ENCODE results near the gene EPHX1. TPM values are rescaled to one million over a fixed set of nuclear protein-coding genes. Genes with fewer than 3 reads are reported as not detected.
"Not testable (repeated sequence)": the region's sequence is repeated elsewhere in the genome, so short reads cannot be mapped to it uniquely, and the experiment has no call there.

The EPHX1 gene
- total RNA-seq, 1 donor = 39.4 TPM

DNA sequence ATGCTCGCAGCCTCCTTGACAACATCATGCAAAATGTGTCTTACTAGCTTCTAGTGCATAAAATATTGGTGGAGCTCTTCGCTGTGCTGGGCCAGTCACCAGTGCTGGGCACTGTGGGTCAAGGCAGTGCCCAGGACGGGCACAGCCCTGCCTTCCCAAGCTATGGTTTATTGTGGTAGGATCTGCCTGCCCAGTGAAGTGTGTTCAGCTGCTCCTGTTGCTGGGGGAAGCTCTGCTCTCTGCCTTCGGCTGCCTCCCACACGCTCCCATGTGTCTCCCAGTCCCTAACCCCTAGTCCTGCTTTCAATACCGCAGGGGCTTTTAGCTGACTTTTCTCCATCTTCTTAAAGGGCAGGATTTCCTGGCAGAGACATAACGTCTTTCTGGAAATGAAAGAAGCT, 15.7 kb downstream of the EPHX1 start:
- no peak overlapping the region for H3K4me3 ChIP-seq (ENCODE audit: low read depth, low read length)
- TF ChIP-seq, protein P1, sequence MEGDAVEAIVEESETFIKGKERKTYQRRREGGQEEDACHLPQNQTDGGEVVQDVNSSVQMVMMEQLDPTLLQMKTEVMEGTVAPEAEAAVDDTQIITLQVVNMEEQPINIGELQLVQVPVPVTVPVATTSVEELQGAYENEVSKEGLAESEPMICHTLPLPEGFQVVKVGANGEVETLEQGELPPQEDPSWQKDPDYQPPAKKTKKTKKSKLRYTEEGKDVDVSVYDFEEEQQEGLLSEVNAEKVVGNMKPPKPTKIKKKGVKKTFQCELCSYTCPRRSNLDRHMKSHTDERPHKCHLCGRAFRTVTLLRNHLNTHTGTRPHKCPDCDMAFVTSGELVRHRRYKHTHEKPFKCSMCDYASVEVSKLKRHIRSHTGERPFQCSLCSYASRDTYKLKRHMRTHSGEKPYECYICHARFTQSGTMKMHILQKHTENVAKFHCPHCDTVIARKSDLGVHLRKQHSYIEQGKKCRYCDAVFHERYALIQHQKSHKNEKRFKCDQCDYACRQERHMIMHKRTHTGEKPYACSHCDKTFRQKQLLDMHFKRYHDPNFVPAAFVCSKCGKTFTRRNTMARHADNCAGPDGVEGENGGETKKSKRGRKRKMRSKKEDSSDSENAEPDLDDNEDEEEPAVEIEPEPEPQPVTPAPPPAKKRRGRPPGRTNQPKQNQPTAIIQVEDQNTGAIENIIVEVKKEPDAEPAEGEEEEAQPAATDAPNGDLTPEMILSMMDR (IDR thresholded peaks at IDR 0.05; ENCODE audit: insufficient read depth, low read length) = no peak
- no peak for DNase-seq (ENCODE audit: low read depth)

DNA sequence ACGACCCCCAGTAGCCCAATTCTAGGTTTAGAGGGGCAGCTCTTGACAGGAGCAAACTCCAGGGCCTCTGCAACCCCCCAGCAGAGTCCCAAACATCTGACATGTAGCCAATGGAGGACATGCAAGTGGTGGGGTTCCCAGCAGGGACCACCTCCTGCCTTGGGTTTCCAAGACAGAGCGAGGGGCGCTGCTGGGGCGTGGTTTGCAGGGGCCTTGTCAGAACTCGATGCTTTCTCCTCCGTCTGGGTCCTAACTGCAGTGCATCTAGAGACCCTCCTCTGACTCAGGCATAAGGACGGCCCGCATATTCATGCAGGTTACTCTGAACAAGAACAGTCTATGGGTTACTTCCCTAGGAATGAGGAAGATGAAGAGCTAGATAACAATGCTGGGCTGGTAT, 17.2 kb downstream of the EPHX1 start:
- H3K4me3 ChIP-seq (ENCODE audit: low read depth, low read length) = no peak overlapping the region
- no peak for DNase-seq (ENCODE audit: low read depth)
- TF ChIP-seq, protein P1 (IDR thresholded peaks at IDR 0.05; ENCODE audit: insufficient read depth, low read length) = no peak

DNA sequence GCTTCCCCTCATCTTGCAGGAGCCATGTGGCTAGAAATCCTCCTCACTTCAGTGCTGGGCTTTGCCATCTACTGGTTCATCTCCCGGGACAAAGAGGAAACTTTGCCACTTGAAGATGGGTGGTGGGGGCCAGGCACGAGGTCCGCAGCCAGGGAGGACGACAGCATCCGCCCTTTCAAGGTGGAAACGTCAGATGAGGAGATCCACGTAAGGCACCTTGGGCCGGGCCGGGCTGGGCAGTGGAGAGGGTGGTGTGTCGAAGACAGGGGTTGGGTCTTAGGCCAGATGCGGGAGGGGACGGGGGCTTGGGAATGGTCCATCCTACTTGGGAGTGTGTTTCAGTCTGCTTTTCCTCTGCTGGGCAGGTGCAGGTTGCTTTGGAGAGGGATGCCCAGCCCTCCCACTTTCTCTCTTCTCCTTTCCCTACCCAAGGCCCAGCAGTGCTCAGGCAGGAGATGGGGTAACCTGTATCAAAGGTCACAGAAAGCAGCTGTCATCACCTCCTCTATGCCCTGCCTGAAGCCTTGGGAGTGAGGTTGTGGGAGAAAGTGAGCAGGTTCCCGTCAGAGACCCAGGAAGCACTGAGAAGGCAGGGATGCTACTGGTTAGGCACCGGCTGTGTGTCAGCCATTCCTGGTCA, 18.9 kb downstream of the EPHX1 start:
- no peak for DNase-seq (ENCODE audit: low read depth)
- TF ChIP-seq, protein P1 (IDR thresholded peaks at IDR 0.05; ENCODE audit: insufficient read depth, low read length) = no peak
- H3K4me3 ChIP-seq (ENCODE audit: low read depth, low read length) = no peak overlapping the region

DNA sequence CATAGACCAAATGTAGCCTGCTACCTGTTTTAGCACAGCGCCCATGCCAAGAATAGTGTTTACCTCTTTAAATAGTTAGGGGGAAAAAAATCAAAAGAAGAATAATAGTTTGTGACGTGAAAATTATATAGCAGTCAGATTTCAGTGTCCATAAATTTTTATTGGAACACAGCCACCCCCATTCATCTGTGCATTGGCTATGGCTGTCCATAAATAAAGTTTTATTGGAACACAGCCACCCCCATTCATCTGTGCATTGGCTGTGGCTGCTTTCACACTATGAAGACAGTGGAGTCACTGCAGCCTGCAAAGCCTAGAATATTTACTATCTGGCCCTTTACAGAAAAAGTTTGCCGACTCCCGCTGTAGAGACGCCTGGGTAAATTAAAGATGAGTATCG, 20.9 kb downstream of the EPHX1 start:
- TF ChIP-seq, protein P1 (IDR thresholded peaks at IDR 0.05; ENCODE audit: insufficient read depth, low read length) = no peak
- H3K4me3 ChIP-seq (ENCODE audit: low read depth, low read length) = no peak overlapping the region
- DNase-seq (ENCODE audit: low read depth) = no peak

DNA sequence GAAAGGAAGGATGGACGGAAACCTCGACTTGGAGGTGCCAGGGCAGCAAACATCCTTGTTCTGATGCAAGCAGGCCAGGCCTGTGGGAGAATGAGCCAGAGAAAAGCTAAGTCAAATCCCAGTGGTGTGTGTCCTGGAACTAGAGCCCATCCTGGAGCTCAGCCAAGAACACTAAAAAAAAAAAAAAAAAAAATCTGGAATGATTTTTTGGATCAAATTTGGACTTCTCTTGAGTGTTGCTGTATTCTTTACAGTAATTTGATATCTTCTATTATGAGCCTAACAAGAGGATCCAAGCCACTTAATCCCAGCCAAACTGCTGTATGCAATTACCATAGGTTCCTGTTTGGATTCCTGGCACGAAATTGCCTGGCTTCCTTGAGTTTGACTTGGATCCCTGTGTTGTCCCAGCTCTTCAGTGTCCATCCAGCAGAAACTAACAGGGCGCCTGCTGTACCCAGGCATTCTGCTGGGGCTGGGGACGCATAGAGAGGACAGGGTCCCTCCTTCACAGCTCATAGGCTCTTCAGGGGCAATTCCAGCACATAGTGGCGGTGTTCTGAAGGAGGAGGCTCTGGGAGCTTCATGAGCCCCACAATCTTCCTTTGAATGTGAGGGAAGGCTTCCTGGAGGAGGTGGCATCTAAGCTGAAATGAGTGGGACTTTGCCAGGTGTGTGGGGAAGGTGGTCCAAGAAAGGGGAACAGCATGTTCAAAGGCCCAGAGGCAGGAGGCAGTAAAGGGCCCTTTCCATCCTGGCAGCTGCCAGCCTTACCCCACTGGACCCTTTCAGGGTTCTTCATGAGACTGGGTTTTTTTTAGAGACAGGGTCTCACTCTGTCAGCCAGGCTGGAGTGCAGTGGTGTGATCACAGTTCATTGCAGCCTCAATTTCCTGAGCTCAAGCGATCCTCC, 24.7 kb downstream of the EPHX1 start:
- H3K4me3 ChIP-seq (ENCODE audit: low read depth, low read length) = no peak overlapping the region
- TF ChIP-seq, protein P1 (IDR thresholded peaks at IDR 0.05; ENCODE audit: insufficient read depth, low read length) = no peak
- DNase-seq (ENCODE audit: low read depth) = peak; percentile 98

DNA sequence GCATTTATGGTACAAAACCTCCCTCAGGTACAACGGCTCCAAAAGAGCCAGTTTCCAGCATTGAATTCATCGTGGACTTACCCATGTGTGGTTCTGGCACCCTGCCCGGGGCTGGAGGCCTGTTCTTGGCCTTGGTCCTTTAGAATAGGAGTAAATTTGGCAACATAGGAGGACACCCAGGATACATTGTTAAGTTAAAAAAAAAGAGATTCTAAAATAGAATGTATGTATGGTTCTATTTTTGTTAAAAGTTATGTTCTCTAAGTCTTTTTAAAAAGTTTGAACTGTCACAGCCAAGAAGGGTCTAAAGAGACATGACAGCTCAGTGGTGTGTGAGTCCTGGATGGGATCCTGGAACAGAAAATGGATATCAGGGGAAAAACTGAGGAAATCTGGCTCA, 25.9 kb downstream of the EPHX1 start:
- H3K4me3 ChIP-seq (ENCODE audit: low read depth, low read length) = no peak overlapping the region
- TF ChIP-seq, protein P1 (IDR thresholded peaks at IDR 0.05; ENCODE audit: insufficient read depth, low read length) = no peak
- peak; percentile 90 for DNase-seq (ENCODE audit: low read depth)

DNA sequence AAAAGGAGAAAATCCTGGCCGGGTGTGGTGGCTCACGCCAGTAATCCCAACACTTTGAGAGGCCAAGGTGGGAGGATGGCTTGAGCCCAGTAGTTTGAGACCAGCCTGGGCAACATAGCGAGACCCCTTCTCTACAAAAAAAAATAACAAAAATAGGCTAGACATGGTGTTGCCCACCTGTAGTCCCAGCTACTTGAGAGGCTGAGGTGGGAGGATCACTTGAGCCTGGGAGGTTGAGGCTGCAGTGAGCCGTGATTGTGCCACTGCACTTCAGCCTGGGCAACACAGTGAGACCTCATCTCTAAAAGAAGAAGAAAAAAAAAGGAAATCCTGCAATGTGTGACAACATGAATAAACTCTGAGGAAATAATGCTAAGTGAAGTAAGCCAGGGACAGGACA, 26.4 kb downstream of the EPHX1 start:
- not testable (repeated sequence) for H3K4me3 ChIP-seq (ENCODE audit: low read depth, low read length); DNase-seq (ENCODE audit: low read depth)

All from fibroblast of the aortic adventitia (primary cell).